HCT116 (cell line): Measurements from ENCODE around the gene VIT. TPM values are rescaled to one million over a fixed set of nuclear protein-coding genes. Genes with fewer than 3 reads are reported as not detected.

Source experiments
- ATAC-seq: fragments of 200-7000 bp; cut with Tn5 transposase; 2 replicates; pipeline ENCODE4 v1.9.1; 2020; ENCODE audit warnings: mild to moderate bottlenecking, moderate library complexity
- BruUV-seq: library from RNA; stranded (reverse); fragments of 400-500 nt; replicated peaks from 2 replicates; lab custom pipeline; 2021; lab: Mats Ljungman, UMichigan
- CTCF ChIA-PET: fragments of 300-600 bp; sonication (Branson Sonifier 250); formaldehyde crosslinking; loops from one replicate; lab custom pipeline; 2021; ENCODE audit warnings: antibody characterized with exemption; lab: Charles Lee
- POLR2A ChIA-PET: fragments of 300-600, 350-600 bp; sonication (Branson Sonifier 250); formaldehyde crosslinking; loops from one replicate; lab custom pipeline; 2021; ENCODE audit warnings: antibody characterized with exemption; lab: Charles Lee
- RAD21 ChIA-PET, 2 experiments: fragments of 300-600 bp; sonication (Branson Sonifier 250); formaldehyde crosslinking; loops; one replicate each; lab custom pipeline; 2023; ENCODE audit warnings: low total read pairs in 2 of 2; ENCODE audit not compliant: uncharacterized antibody in 2 of 2, unreplicated experiment in 2 of 2, low non-redundant PET in 1 of 2; lab: Charles Lee
- DNase-seq: peaks from one replicate; pipeline ENCODE4 v3.0.0-alpha.2; 2010; ENCODE audit warnings: low read depth, low spot score
- H2AFZ ChIP-seq: fragments of 200-600 bp; shearing (Covaris generic), sonication (generic); 2 replicates; pipeline ENCODE4 v1.6.1; 2017; ENCODE audit warnings: low read depth, mixed run types, mixed read lengths, antibody characterized with exemption, low read length; ENCODE audit not compliant: poor library complexity, severe bottlenecking
- H3K27ac ChIP-seq: 2 replicates; pipeline ENCODE4 v1.5.1; 2012; ENCODE audit warnings: low read depth, low read length
- H3K27me3 ChIP-seq: fragments of 200-600 bp; sonication (generic); 2 replicates; pipeline ENCODE4 v1.6.1; 2016; ENCODE audit warnings: mixed run types, low read length, mixed read lengths; ENCODE audit not compliant: insufficient read depth
- H3K36me3 ChIP-seq, 2 experiments: fragments of 200-500 bp in 1 of 2; fragments of 200-600 bp in 1 of 2; sonication (Bioruptor generic) in 1 of 2; sonication (generic) in 1 of 2; 2 replicates each; pipeline versions ENCODE4 v1.5.1 to v1.6.1; 2014 to 2016; ENCODE audit warnings: low read length in 2 of 2, inconsistent platforms in 1 of 2, mixed read lengths in 1 of 2, mixed run types in 1 of 2; ENCODE audit not compliant: insufficient read depth in 2 of 2, control insufficient read depth in 1 of 2
- H3K4me1 ChIP-seq, 2 experiments: fragments of 200-600 bp in 1 of 2; sonication (generic) in 1 of 2; 2 replicates each; pipeline versions ENCODE4 v1.5.1 to v1.6.1; 2012 to 2017; ENCODE audit warnings: low read length in 2 of 2, inconsistent platforms in 1 of 2, mild to moderate bottlenecking in 1 of 2, mixed read lengths in 1 of 2, mixed run types in 1 of 2, moderate library complexity in 1 of 2; ENCODE audit not compliant: insufficient read depth in 2 of 2, control insufficient read depth in 1 of 2
- H3K4me2 ChIP-seq: fragments of 200-600 bp; sonication (generic); 2 replicates; pipeline ENCODE4 v1.6.1; 2017; ENCODE audit warnings: mixed run types, low read length, mixed read lengths
- H3K4me3 ChIP-seq, 2 experiments: fragments of 200-600 bp in 1 of 2; sonication (generic) in 1 of 2; replicated peaks in 1 of 2; 2 replicates each; pipeline ENCODE4 v1.5.1; 2011 to 2016; ENCODE audit warnings: low read length in 2 of 2, control low read depth in 1 of 2, low read depth in 1 of 2, mild to moderate bottlenecking in 1 of 2, mixed read lengths in 1 of 2, mixed run types in 1 of 2
- H3K79me2 ChIP-seq: fragments of 200-600 bp; sonication (generic); 2 replicates; pipeline ENCODE4 v1.6.1; 2017; ENCODE audit warnings: mild to moderate bottlenecking, mixed run types, low read length, moderate library complexity, mixed read lengths; ENCODE audit not compliant: insufficient read depth
- H3K9ac ChIP-seq: fragments of 200-600 bp; sonication (generic); 2 replicates; pipeline ENCODE4 v1.6.1; 2016; ENCODE audit warnings: low read length, mixed read lengths
- H3K9me2 ChIP-seq: fragments of 200-600 bp; sonication (generic), shearing (Covaris generic); 2 replicates; pipeline ENCODE4 v1.6.1; 2017; ENCODE audit warnings: mixed run types, mild to moderate bottlenecking, moderate library complexity; ENCODE audit not compliant: insufficient read depth
- H3K9me3 ChIP-seq, 2 experiments: fragments of 200-500 bp in 1 of 2; fragments of 200-600 bp in 1 of 2; sonication (Bioruptor generic) in 1 of 2; sonication (generic) in 1 of 2; 2 replicates each; pipeline ENCODE4 v1.6.1; 2014 to 2017; ENCODE audit warnings: low read length in 2 of 2, mixed read lengths in 2 of 2, inconsistent platforms in 1 of 2, low read depth in 1 of 2, mild to moderate bottlenecking in 1 of 2, mixed run types in 1 of 2, moderate library complexity in 1 of 2; ENCODE audit not compliant: control insufficient read depth in 1 of 2, insufficient read depth in 1 of 2
- H4K20me1 ChIP-seq: fragments of 200-600 bp; sonication (generic), shearing (Covaris generic); 2 replicates; pipeline ENCODE4 v1.6.1; 2017; ENCODE audit warnings: mixed run types, mild to moderate bottlenecking, moderate library complexity; ENCODE audit not compliant: insufficient read depth
- CBX3 ChIP-seq: IDR thresholded peaks from 2 replicates; pipeline ENCODE4 v1.6.1; 2012; ENCODE audit warnings: low read depth
- CEBPB ChIP-seq: IDR thresholded peaks from 2 replicates; pipeline ENCODE4 v1.6.1; 2012; ENCODE audit warnings: low read depth
- CTCF ChIP-seq, 3 experiments: fragments of 200-600 bp in 1 of 3; sonication (generic) in 1 of 3; IDR thresholded peaks in 2 of 3; conservative IDR thresholded peaks in 1 of 3; 2 replicates each; pipeline ENCODE4 v1.5.1; 2012 to 2017; ENCODE audit warnings: low read depth in 2 of 3, low read length in 2 of 3, antibody characterized with exemption in 1 of 3, borderline replicate concordance in 1 of 3, control low read depth in 1 of 3, mild to moderate bottlenecking in 1 of 3, mixed read lengths in 1 of 3, mixed run types in 1 of 3, moderate library complexity in 1 of 3; ENCODE audit not compliant: insufficient read depth in 1 of 3
- EGR1 ChIP-seq: IDR thresholded peaks from 2 replicates; pipeline ENCODE4 v1.6.1; 2012; ENCODE audit warnings: low read depth
- EZH2phosphoT487 ChIP-seq: fragments of 200-600 bp; IDR thresholded peaks from 2 replicates; pipeline ENCODE4 v1.6.1; 2018; ENCODE audit warnings: antibody characterized with exemption, borderline replicate concordance
- FOSL1 ChIP-seq: IDR thresholded peaks from 2 replicates; pipeline ENCODE4 v1.6.1; 2012; ENCODE audit warnings: low read depth
- JUND ChIP-seq: IDR thresholded peaks from 2 replicates; pipeline ENCODE4 v1.6.1; 2012
- MAX ChIP-seq: IDR thresholded peaks from 2 replicates; pipeline ENCODE4 v1.6.1; 2012
- POLR2A ChIP-seq: IDR thresholded peaks from 2 replicates; pipeline ENCODE4 v1.7.0; 2011; ENCODE audit warnings: borderline replicate concordance; ENCODE audit not compliant: insufficient read depth, insufficient read length; ENCODE audit errors: extremely low read depth
- POLR2AphosphoS5 ChIP-seq: IDR thresholded peaks from 2 replicates; pipeline ENCODE4 v1.6.1; 2011; ENCODE audit warnings: mild to moderate bottlenecking, low read depth, low read length, moderate library complexity
- RAD21 ChIP-seq: IDR thresholded peaks from 2 replicates; pipeline ENCODE4 v1.6.1; 2012; ENCODE audit warnings: low read depth, mild to moderate bottlenecking
- SIN3A ChIP-seq: IDR thresholded peaks from 2 replicates; pipeline ENCODE4 v1.6.1; 2012; ENCODE audit warnings: low read depth
- SP1 ChIP-seq: IDR thresholded peaks from 2 replicates; pipeline ENCODE4 v1.6.1; 2012; ENCODE audit warnings: low read depth
- TCF7L2 ChIP-seq: IDR thresholded peaks from 2 replicates; pipeline ENCODE4 v1.7.0; 2011; ENCODE audit warnings: borderline replicate concordance, inconsistent platforms; ENCODE audit not compliant: insufficient read depth, insufficient read length; ENCODE audit errors: extremely low read depth
- YY1 ChIP-seq: IDR thresholded peaks from 2 replicates; pipeline ENCODE4 v1.6.1; 2011; ENCODE audit warnings: low read length, low read depth, moderate library complexity, mild to moderate bottlenecking; ENCODE audit not compliant: insufficient replicate concordance; ENCODE audit errors: extremely low read depth
- ZBTB33 ChIP-seq: IDR thresholded peaks from 2 replicates; pipeline ENCODE4 v1.6.1; 2011; ENCODE audit warnings: mild to moderate bottlenecking, low read length, moderate library complexity; ENCODE audit not compliant: insufficient replicate concordance; ENCODE audit errors: extremely low read depth
- ZFX ChIP-seq: fragments of 450-650 bp; IDR thresholded peaks from 2 replicates; pipeline ENCODE4 v1.6.1; 2017
- ZNF274 ChIP-seq: fragments of 200-500 bp; sonication (Bioruptor generic); IDR thresholded peaks from 2 replicates; pipeline ENCODE4 v1.6.1; 2014; ENCODE audit warnings: mild to moderate bottlenecking, low read depth, low read length, inconsistent platforms
- intact Hi-C: fragments of 100-400 bp; cut with micrococcal nuclease; formaldehyde crosslinking; loops from 2 replicates; pipeline ENCODE4 v1.10.0; 2022
- total RNA-seq: library from RNA; stranded (reverse); gene quantifications from one replicate; pipeline ENCODE4 v1.2.1, GENCODE V29; 2021; ENCODE audit not compliant: unreplicated experiment
- TF ChIP-seq, protein P1 (sequence below): IDR thresholded peaks from 2 replicates; pipeline ENCODE4 v1.6.1; 2012
- TF ChIP-seq, protein P2 (sequence below): IDR thresholded peaks from 2 replicates; pipeline ENCODE4 v1.6.1; 2012; ENCODE audit warnings: low read depth

The VIT gene
- total RNA-seq, 1 experiment from 2014 or later = not detected

DNA sequence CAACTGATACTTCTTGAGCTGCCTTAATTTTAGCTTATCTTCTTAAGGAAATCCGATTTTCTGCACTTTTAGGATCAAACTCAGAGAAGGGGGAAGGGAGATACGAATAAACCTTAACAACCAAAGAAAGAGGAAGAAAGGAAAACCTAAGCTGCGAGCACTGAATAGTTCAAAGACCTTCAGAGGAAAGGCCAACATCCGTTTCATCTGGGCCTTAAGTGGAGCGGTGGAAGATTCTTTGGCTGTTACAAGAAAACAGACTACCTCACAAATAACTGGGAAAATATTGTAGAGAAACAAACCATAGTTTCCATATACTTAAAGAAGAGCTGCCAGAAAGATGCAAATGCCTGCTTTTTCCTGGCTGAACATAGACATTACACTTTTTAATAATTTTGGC is 43.6 kb downstream of the VIT start:
- no peak overlapping the region for H3K4me2 ChIP-seq
- no peak overlapping the region for H3K4me3 ChIP-seq
- H3K4me1 ChIP-seq = no peaks in the 10 kb centered on the region
- no peak overlapping the region for H3K9ac ChIP-seq
- no peak for TF ChIP-seq YY1
- TF ChIP-seq SIN3A = no peak
- no peak for TF ChIP-seq CTCF (IDR thresholded peaks at IDR 0.05 in 2 of 3, conservative IDR thresholded peaks at IDR 0.05 in 1 of 3; ENCODE audit: borderline replicate concordance in 1 of 3, insufficient read depth in 1 of 3, low read depth in 2 of 3, low read length in 2 of 3)
- TF ChIP-seq JUND = no peak
- TF ChIP-seq ZBTB33 = no peak
- TF ChIP-seq CBX3 = no peak
- TF ChIP-seq CEBPB = no peak
- no peak for TF ChIP-seq SP1
- TF ChIP-seq POLR2A = no peak
- TF ChIP-seq, protein P1, sequence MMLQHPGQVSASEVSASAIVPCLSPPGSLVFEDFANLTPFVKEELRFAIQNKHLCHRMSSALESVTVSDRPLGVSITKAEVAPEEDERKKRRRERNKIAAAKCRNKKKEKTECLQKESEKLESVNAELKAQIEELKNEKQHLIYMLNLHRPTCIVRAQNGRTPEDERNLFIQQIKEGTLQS = no peak
- no peak for TF ChIP-seq RAD21
- no peak for TF ChIP-seq ZFX
- TF ChIP-seq, protein P2, sequence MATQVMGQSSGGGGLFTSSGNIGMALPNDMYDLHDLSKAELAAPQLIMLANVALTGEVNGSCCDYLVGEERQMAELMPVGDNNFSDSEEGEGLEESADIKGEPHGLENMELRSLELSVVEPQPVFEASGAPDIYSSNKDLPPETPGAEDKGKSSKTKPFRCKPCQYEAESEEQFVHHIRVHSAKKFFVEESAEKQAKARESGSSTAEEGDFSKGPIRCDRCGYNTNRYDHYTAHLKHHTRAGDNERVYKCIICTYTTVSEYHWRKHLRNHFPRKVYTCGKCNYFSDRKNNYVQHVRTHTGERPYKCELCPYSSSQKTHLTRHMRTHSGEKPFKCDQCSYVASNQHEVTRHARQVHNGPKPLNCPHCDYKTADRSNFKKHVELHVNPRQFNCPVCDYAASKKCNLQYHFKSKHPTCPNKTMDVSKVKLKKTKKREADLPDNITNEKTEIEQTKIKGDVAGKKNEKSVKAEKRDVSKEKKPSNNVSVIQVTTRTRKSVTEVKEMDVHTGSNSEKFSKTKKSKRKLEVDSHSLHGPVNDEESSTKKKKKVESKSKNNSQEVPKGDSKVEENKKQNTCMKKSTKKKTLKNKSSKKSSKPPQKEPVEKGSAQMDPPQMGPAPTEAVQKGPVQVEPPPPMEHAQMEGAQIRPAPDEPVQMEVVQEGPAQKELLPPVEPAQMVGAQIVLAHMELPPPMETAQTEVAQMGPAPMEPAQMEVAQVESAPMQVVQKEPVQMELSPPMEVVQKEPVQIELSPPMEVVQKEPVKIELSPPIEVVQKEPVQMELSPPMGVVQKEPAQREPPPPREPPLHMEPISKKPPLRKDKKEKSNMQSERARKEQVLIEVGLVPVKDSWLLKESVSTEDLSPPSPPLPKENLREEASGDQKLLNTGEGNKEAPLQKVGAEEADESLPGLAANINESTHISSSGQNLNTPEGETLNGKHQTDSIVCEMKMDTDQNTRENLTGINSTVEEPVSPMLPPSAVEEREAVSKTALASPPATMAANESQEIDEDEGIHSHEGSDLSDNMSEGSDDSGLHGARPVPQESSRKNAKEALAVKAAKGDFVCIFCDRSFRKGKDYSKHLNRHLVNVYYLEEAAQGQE = no peak
- TF ChIP-seq POLR2AphosphoS5 = no peak
- TF ChIP-seq MAX = no peak
- TF ChIP-seq FOSL1 = no peak
- TF ChIP-seq EZH2phosphoT487 = no peak
- TF ChIP-seq ZNF274 = no peak
- TF ChIP-seq TCF7L2 = no peak
- no peak for TF ChIP-seq EGR1
- TF ChIP-seq, all 23 proteins: peak for 0
- H3K9me2 ChIP-seq = no peaks in the 10 kb centered on the region
- ChIA-PET RAD21 (no interaction called here), POLR2A (no interaction called here), CTCF (no interaction called here)
- BruUV-seq = no TSS peak
- no peak for ATAC-seq
- no peaks in the 10 kb centered on the region for H3K9me3 ChIP-seq
- no peaks in the 10 kb centered on the region for H4K20me1 ChIP-seq
- no peak for DNase-seq
- H3K36me3 ChIP-seq = no peaks in the 10 kb centered on the region
- no peak overlapping the region for H2AFZ ChIP-seq
- peaks cover 40% of the 10 kb centered on the region for H3K27me3 ChIP-seq
- no peaks in the 10 kb centered on the region for H3K79me2 ChIP-seq
- no peak overlapping the region for H3K27ac ChIP-seq
- intact Hi-C loops = no loop called here
